WTC11 (cell line): ENCODE measurements around the gene HOXC11. TPM values are rescaled to one million over a fixed set of nuclear protein-coding genes. Genes with fewer than 3 reads are reported as not detected.

ENCODE experiments used
- ATAC-seq: fragments of 200-7000 bp; cut with Tn5 transposase; 2 replicates; pipeline ENCODE4 v1.10.0; 2021; ENCODE audit warnings: mild to moderate bottlenecking, moderate library complexity
- CTCF ChIA-PET: fragments of 300-600 bp; sonication (Branson Sonifier 250); formaldehyde crosslinking; loops from one replicate; lab custom pipeline; 2021; ENCODE audit warnings: antibody characterized with exemption; lab: Charles Lee
- POLR2A ChIA-PET: fragments of 350-600 bp; sonication (Branson Sonifier 250); formaldehyde crosslinking; loops from one replicate; lab custom pipeline; 2021; ENCODE audit warnings: antibody characterized with exemption; lab: Charles Lee
- DNase-seq: peaks from one replicate; pipeline ENCODE4 v3.0.0; 2021; ENCODE audit warnings: low spot score
- H3K27ac Mint-ChIP-seq: 2 replicates; pipeline ENCODE4 v1.8.0; 2021; ENCODE audit warnings: mixed read lengths
- H3K27me3 Mint-ChIP-seq: 2 replicates; pipeline ENCODE4 v1.8.0; 2021; ENCODE audit warnings: low read depth, mild to moderate bottlenecking, moderate library complexity, mixed read lengths
- H3K36me3 Mint-ChIP-seq: 2 replicates; pipeline ENCODE4 v1.8.0; 2021; ENCODE audit warnings: mixed read lengths
- H3K4me1 Mint-ChIP-seq: 2 replicates; pipeline ENCODE4 v1.8.0; 2022; ENCODE audit warnings: mixed read lengths
- H3K4me3 Mint-ChIP-seq: 2 replicates; pipeline ENCODE4 v1.8.0; 2021; ENCODE audit warnings: mild to moderate bottlenecking, moderate library complexity, mixed read lengths
- H3K9me3 Mint-ChIP-seq: 2 replicates; pipeline ENCODE4 v1.8.0; 2021; ENCODE audit warnings: mixed read lengths
- CTCF ChIP-seq: fragments of 200-600 bp; IDR thresholded peaks from 2 replicates; pipeline ENCODE4 v1.8.0; 2022; ENCODE audit warnings: antibody characterized with exemption
- FOXJ3 ChIP-seq: sonication (generic); formaldehyde crosslinking; IDR thresholded peaks from 2 replicates; pipeline ENCODE4 v1.9.0; 2021; ENCODE audit warnings: missing genetic modification reagents, mild to moderate bottlenecking, borderline replicate concordance
- FOXP1 ChIP-seq: sonication (generic); formaldehyde crosslinking; IDR thresholded peaks from 2 replicates; pipeline ENCODE4 v1.8.0; 2022; ENCODE audit warnings: missing genetic modification reagents, mild to moderate bottlenecking, moderate library complexity, borderline replicate concordance
- FOXP4 ChIP-seq: sonication (generic); formaldehyde crosslinking; IDR thresholded peaks from 2 replicates; pipeline ENCODE4 v1.8.0; 2022; ENCODE audit warnings: mild to moderate bottlenecking, missing genetic modification reagents
- GTF2I ChIP-seq: fragments of 250-450 bp; sonication (Bioruptor Pico); conservative IDR thresholded peaks from 2 replicates; pipeline ENCODE4 v1.4.0; 2021; ENCODE audit warnings: mild to moderate bottlenecking
- IRF1 ChIP-seq: sonication (generic); formaldehyde crosslinking; IDR thresholded peaks from 2 replicates; pipeline ENCODE4 v1.8.0; 2023; ENCODE audit warnings: missing genetic modification reagents
- MYBL2 ChIP-seq: sonication (generic); formaldehyde crosslinking; IDR thresholded peaks from 2 replicates; pipeline ENCODE4 v1.8.1; 2023; ENCODE audit warnings: mild to moderate bottlenecking, moderate library complexity, missing genetic modification reagents
- TCF7 ChIP-seq: sonication (generic); formaldehyde crosslinking; IDR thresholded peaks from 2 replicates; pipeline ENCODE4 v1.8.0; 2022; ENCODE audit warnings: mild to moderate bottlenecking, low read depth, missing genetic modification reagents, moderate library complexity
- ZNF232 ChIP-seq: sonication (generic); formaldehyde crosslinking; IDR thresholded peaks from 2 replicates; pipeline ENCODE4 v1.8.0; 2022; ENCODE audit warnings: mild to moderate bottlenecking, missing genetic modification reagents
- total RNA-seq: library from RNA; stranded (reverse); gene quantifications from 3 replicates; pipeline ENCODE4 v1.2.3, GENCODE V29; 2021
- TF ChIP-seq, protein P1 (sequence below): fragments of 250-450 bp; sonication (Bioruptor Pico); IDR thresholded peaks from 2 replicates; pipeline ENCODE4 v1.9.0; 2021; ENCODE audit warnings: mild to moderate bottlenecking, borderline replicate concordance
- TF ChIP-seq, protein P2 (sequence below): sonication (generic); formaldehyde crosslinking; conservative IDR thresholded peaks from 2 replicates; pipeline ENCODE4 v1.8.1; 2023; ENCODE audit warnings: mild to moderate bottlenecking, low read depth, missing genetic modification reagents, moderate library complexity
- TF ChIP-seq, protein P3 (sequence below): sonication (generic); formaldehyde crosslinking; IDR thresholded peaks from 2 replicates; pipeline ENCODE4 v1.8.1; 2022; ENCODE audit warnings: low read depth, missing genetic modification reagents, borderline replicate concordance

The HOXC11 gene
- total RNA-seq, 1 experiment from 2014 or later: not detected

DNA sequence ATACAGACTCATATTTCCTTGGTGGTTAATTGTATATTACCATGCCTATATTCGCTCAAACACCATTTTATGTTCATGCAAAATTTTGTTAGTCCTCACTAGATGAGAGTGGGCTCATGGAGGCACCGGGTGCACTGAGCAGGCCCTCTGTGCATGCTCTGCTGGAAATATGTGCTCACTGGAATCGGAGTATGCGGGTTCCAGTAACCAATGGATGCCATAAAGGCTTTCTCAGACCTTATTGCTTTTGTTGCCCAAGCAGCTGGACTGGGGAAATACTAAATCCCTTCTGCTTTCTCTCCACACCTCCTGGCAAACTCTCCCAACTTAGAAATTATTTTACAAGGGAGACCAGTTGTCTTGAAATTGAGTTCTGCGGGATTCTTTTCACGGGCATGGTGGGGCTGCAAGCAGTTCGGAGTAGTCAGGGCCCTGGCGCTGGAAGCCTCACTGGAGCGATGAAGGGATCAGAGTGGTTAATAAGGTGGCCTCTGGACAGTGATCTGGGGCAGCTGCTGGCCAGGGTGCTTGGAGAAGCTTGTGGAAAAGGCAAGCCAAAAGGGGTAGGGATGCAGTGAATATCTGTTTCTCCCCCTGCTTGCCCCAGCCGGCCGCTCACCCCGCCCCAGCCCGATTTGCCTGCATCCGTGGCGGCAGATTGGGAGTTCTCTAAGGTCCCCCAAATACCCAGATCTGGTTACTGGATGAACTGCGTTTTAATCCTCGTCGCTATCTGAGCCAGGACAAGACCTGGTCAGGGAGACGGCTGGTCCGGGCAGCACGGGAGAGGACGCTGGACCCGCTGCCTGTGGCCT, 47.9 kb downstream of the HOXC11 start:
- Mint-ChIP-seq H3K27ac (no peak overlapping the region), H3K9me3 (no peaks in the 10 kb centered on the region), H3K4me1 (peaks cover 25% of the 10 kb centered on the region), H3K27me3 (peaks cover 99% of the 10 kb centered on the region), H3K4me3 (no peak overlapping the region), H3K36me3 (no peaks in the 10 kb centered on the region; the same call in 1 of the 2 replicates)
- POLR2A ChIA-PET: no interaction called here
- TF ChIP-seq, protein P1, sequence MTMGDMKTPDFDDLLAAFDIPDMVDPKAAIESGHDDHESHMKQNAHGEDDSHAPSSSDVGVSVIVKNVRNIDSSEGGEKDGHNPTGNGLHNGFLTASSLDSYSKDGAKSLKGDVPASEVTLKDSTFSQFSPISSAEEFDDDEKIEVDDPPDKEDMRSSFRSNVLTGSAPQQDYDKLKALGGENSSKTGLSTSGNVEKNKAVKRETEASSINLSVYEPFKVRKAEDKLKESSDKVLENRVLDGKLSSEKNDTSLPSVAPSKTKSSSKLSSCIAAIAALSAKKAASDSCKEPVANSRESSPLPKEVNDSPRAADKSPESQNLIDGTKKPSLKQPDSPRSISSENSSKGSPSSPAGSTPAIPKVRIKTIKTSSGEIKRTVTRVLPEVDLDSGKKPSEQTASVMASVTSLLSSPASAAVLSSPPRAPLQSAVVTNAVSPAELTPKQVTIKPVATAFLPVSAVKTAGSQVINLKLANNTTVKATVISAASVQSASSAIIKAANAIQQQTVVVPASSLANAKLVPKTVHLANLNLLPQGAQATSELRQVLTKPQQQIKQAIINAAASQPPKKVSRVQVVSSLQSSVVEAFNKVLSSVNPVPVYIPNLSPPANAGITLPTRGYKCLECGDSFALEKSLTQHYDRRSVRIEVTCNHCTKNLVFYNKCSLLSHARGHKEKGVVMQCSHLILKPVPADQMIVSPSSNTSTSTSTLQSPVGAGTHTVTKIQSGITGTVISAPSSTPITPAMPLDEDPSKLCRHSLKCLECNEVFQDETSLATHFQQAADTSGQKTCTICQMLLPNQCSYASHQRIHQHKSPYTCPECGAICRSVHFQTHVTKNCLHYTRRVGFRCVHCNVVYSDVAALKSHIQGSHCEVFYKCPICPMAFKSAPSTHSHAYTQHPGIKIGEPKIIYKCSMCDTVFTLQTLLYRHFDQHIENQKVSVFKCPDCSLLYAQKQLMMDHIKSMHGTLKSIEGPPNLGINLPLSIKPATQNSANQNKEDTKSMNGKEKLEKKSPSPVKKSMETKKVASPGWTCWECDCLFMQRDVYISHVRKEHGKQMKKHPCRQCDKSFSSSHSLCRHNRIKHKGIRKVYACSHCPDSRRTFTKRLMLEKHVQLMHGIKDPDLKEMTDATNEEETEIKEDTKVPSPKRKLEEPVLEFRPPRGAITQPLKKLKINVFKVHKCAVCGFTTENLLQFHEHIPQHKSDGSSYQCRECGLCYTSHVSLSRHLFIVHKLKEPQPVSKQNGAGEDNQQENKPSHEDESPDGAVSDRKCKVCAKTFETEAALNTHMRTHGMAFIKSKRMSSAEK (CRISPR knock-in tag): no peak
- no peak for TF ChIP-seq TCF7 (CRISPR knock-in tag)
- CTCF ChIA-PET: interaction anchor here (0.6 to 2.1 kb wide), 9 partner anchors 11 to 187 kb away, joined by 3 to 9 read pairs (median 6); partner anchors contain the start of genes HOXC10, HOXC11 and HOXC8
- no peak for ATAC-seq
- no peak for DNase-seq

GRCh38 chr12:54021432-54022013, 48.6 kb downstream of the HOXC11 start:
- H3K4me3 Mint-ChIP-seq: no peak overlapping the region; the same call in 1 of the 2 replicates
- POLR2A ChIA-PET: interaction anchor here (0.5 kb wide), 1 partner anchor 179 kb away, joined by 3 read pairs; no protein-coding TSS in a partner anchor
- no peak for TF ChIP-seq CTCF
- peak; percentile 93; the same call in 1 of the 2 replicates for TF ChIP-seq FOXP1 (CRISPR knock-in tag)
- TF ChIP-seq FOXP4 (CRISPR knock-in tag): peak; percentile 99
- TF ChIP-seq, all 79 proteins: peak for 2
- Mint-ChIP-seq H3K4me1 (peaks cover 29% of the 10 kb centered on the region), H3K27me3 (peaks cover 99% of the 10 kb centered on the region), H3K27ac (no peak overlapping the region), H3K9me3 (no peaks in the 10 kb centered on the region), H3K36me3 (no peaks in the 10 kb centered on the region; the same call in 1 of the 2 replicates)
- DNase-seq: peak; percentile 79
- ATAC-seq: peak; percentile 21
- CTCF ChIA-PET: interaction anchor here (0.9 to 2.1 kb wide), 10 partner anchors 11 to 193 kb away, joined by 3 to 9 read pairs (median 6); partner anchors contain the start of genes HOXC10, HOXC11, HOXC5 and HOXC8

- Mint-ChIP-seq H3K27ac (no peak overlapping the region), H3K9me3 (no peaks in the 10 kb centered on the region), H3K36me3 (no peaks in the 10 kb centered on the region; the same call in 1 of the 2 replicates), H3K27me3 (peaks cover 99% of the 10 kb centered on the region), H3K4me3 (no peak overlapping the region), H3K4me1 (peaks cover 22% of the 10 kb centered on the region)
- ATAC-seq (no peak), DNase-seq (no peak)
- CTCF ChIA-PET: interaction anchor here (0.9 to 3.9 kb wide), 9 partner anchors 9 to 191 kb away, joined by 3 to 25 read pairs (median 9); partner anchors contain the start of genes HOXC5, HOXC8 and SMUG1
- POLR2A ChIA-PET: interaction anchor here (0.5 to 1.5 kb wide), 2 partner anchors 176 to 178 kb away, joined by 3 to 4 read pairs; no protein-coding TSS in a partner anchor
- TF ChIP-seq FOXJ3: no peak
- TF ChIP-seq GTF2I (CRISPR knock-in tag): no peak
- TF ChIP-seq, protein P2, sequence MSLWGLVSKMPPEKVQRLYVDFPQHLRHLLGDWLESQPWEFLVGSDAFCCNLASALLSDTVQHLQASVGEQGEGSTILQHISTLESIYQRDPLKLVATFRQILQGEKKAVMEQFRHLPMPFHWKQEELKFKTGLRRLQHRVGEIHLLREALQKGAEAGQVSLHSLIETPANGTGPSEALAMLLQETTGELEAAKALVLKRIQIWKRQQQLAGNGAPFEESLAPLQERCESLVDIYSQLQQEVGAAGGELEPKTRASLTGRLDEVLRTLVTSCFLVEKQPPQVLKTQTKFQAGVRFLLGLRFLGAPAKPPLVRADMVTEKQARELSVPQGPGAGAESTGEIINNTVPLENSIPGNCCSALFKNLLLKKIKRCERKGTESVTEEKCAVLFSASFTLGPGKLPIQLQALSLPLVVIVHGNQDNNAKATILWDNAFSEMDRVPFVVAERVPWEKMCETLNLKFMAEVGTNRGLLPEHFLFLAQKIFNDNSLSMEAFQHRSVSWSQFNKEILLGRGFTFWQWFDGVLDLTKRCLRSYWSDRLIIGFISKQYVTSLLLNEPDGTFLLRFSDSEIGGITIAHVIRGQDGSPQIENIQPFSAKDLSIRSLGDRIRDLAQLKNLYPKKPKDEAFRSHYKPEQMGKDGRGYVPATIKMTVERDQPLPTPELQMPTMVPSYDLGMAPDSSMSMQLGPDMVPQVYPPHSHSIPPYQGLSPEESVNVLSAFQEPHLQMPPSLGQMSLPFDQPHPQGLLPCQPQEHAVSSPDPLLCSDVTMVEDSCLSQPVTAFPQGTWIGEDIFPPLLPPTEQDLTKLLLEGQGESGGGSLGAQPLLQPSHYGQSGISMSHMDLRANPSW (CRISPR knock-in tag): no peak
- TF ChIP-seq IRF1: no peak
- TF ChIP-seq MYBL2: no peak
- TF ChIP-seq ZNF232: no peak
- TF ChIP-seq, protein P3, sequence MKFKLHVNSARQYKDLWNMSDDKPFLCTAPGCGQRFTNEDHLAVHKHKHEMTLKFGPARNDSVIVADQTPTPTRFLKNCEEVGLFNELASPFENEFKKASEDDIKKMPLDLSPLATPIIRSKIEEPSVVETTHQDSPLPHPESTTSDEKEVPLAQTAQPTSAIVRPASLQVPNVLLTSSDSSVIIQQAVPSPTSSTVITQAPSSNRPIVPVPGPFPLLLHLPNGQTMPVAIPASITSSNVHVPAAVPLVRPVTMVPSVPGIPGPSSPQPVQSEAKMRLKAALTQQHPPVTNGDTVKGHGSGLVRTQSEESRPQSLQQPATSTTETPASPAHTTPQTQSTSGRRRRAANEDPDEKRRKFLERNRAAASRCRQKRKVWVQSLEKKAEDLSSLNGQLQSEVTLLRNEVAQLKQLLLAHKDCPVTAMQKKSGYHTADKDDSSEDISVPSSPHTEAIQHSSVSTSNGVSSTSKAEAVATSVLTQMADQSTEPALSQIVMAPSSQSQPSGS (CRISPR knock-in tag): no peak
These were observed 50.3 kb downstream of the HOXC11 start for GRCh38 chr12:54022960-54023884.
